ENCODE data around the gene CKS1B. TPM values are rescaled to one million over a fixed set of nuclear protein-coding genes. Genes with fewer than 3 reads are reported as not detected.

CKS1B gene
- total RNA-seq, 1 experiment from 2014 or later, result 303 TPM

DNA sequence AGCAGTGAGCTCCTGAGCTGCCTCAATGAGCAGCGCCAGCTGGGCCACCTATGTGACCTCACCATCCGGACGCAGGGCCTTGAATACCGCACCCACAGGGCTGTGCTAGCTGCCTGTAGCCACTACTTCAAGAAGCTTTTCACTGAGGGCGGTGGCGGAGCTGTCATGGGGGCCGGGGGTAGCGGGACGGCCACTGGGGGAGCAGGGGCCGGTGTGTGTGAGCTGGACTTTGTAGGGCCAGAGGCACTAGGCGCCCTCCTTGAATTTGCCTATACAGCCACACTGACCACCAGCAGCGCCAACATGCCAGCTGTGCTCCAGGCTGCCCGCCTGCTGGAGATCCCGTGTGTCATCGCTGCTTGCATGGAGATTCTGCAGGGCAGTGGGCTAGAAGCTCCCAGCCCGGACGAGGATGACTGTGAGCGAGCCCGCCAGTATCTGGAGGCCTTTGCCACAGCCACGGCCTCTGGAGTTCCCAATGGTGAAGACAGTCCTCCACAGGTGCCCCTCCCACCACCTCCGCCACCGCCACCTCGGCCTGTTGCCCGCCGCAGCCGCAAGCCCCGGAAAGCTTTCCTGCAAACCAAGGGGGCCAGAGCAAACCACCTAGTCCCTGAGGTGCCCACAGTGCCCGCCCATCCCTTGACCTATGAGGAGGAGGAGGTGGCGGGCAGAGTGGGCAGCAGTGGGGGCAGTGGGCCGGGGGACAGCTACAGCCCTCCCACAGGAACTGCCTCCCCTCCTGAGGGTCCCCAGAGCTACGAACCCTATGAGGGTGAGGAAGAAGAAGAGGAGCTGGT is 40.4 kb downstream of the CKS1B start:
- no peaks in the 10 kb centered on the region for H3K36me3 ChIP-seq
- H3K9me3 ChIP-seq (replicated peaks), result no peaks in the 10 kb centered on the region
- peaks cover 6% of the 10 kb centered on the region for H3K4me1 ChIP-seq
- no peak for DNase-seq
- no peaks in the 10 kb centered on the region for H3K27me3 ChIP-seq
- no peak overlapping the region for H3K27ac ChIP-seq
- no peak overlapping the region for H3K4me3 ChIP-seq

DNA sequence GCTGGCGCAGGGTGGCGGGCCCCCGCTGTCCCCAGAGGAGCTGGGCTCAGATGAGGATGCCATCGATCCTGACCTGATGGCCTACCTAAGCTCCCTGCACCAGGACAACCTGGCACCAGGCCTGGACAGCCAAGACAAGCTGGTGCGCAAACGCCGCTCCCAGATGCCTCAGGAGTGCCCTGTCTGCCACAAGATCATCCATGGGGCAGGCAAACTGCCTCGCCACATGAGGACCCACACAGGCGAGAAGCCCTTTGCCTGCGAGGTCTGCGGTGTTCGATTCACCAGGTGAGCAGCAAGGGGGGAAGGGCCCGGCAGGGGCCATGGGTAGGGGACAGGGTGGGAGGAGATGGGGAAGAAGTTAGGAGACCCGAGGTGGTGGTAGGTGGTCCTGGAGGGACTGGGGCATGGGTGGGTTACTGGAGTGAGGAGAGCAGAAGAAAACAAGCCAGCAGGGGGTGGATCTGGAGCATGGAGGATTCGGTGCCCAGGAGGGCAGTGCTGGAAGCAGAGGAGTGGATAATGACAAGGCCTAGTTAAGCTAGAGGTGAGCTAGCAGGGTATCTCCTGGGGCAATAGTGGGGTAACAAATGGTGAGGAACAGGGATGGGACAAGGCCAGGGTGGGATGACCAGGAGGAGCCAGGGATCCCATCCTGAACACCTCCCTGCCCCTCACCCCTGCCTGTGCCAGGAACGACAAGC is 41.2 kb downstream of the CKS1B start:
- H3K27me3 ChIP-seq, result no peaks in the 10 kb centered on the region
- H3K4me3 ChIP-seq, result no peak overlapping the region
- DNase-seq, result no peak
- H3K9me3 ChIP-seq (replicated peaks), result no peaks in the 10 kb centered on the region
- H3K4me1 ChIP-seq, result peaks cover 6% of the 10 kb centered on the region
- no peak overlapping the region for H3K27ac ChIP-seq
- no peaks in the 10 kb centered on the region for H3K36me3 ChIP-seq

DNA sequence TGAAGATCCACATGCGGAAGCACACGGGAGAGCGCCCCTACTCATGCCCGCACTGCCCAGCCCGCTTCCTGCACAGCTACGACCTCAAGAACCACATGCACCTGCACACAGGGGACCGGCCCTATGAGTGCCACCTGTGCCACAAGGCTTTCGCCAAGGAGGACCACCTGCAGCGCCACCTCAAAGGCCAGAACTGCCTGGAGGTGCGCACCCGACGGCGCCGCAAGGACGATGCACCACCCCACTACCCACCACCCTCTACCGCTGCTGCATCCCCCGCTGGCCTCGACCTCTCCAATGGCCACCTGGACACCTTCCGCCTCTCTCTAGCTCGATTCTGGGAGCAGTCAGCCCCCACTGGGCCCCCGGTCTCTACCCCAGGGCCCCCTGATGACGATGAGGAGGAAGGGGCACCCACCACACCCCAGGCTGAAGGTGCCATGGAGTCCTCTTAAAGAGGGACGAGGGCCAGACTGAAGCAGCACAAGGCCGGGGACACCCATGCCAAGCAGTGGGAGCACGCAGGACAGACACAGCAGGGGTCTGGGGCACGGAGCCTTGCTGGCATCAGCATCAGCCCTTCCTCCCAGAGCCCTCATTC is 41.9 kb downstream of the CKS1B start:
- peaks cover 6% of the 10 kb centered on the region for H3K4me1 ChIP-seq
- DNase-seq, result no peak
- H3K27ac ChIP-seq, result peak overlapping the region; percentile 68; the same call in 1 of the 2 replicates
- H3K36me3 ChIP-seq, result no peaks in the 10 kb centered on the region
- no peak overlapping the region for H3K4me3 ChIP-seq
- no peaks in the 10 kb centered on the region for H3K9me3 ChIP-seq (replicated peaks)
- no peaks in the 10 kb centered on the region for H3K27me3 ChIP-seq

DNA sequence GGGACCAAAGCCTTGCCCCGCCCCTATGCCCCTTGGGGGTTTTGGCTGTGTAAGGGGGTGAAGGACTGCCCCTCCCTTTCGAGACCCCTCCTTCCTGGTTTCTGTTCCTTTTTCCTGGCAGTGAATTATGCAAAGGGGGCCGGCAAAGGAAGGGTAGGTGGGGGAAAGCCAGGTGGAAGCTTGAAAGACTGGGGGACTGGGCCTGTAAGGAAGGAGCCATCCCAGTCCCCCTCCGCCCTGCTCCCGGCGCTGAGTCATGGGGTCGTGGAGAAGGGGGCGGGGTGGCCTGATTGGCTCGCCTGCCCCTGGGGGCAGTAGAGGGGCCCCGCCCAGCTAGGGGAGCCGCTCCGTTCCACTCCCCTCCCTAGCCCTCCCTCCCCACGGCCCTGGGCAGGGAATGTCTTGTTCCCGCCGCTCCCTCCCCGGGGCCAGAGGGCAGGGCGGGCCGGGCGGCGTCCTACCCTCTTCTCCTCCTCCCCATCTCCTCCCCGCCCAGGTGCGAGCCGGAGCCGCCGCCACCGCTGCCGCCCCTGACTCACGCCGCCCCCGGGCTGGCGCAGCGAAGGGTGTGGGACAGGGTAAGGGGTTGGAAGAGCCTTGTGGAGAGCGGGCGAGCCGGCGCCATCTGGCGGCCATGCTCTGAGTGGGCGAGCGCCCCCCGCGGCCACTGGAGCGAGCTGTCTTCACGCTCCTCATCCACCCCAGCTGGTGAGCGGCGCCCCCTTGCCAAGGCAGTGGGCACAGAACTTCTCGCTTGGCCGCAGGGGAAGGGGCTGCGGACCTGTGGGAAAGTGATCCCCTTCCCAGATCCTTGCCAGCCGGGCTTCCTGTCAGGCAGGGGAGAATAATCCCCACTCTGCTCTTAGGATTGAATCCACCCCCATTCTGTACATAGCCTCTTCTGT is 42.8 kb downstream of the CKS1B start:
- Histone ChIP-seq H3K27ac (peak overlapping the region; percentile 68), H3K4me1 (peaks cover 6% of the 10 kb centered on the region), H3K27me3 (no peaks in the 10 kb centered on the region), H3K9me3 (replicated peaks) (no peaks in the 10 kb centered on the region), H3K4me3 (peak overlapping the region; percentile 59), H3K36me3 (no peaks in the 10 kb centered on the region)
- DNase-seq, result peak; percentile 93 to 94

DNA sequence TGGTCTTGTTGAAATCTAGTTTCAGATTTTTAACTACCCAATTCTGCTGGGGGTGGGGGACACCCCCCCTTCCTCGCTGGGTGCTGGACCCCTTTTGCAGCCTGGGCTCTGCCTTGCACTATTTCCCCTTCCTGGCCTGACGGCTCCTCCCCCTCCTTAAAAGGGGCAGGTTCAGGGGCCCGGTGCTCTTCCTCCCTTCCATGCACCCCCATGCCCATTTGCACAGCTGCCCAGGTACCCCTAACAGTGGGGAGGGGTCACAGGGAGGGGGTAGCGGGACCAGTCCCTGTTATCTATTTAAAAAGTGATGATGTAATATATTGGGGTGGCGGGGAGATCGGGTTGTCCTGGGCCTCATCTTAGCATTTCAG is 43.5 kb downstream of the CKS1B start:
- H3K9me3 ChIP-seq (replicated peaks), result no peaks in the 10 kb centered on the region
- no peak for DNase-seq
- no peak overlapping the region for H3K27ac ChIP-seq
- H3K4me3 ChIP-seq, result peak overlapping the region; percentile 59
- H3K4me1 ChIP-seq, result peaks cover 6% of the 10 kb centered on the region
- H3K36me3 ChIP-seq, result no peaks in the 10 kb centered on the region
- no peaks in the 10 kb centered on the region for H3K27me3 ChIP-seq

DNA sequence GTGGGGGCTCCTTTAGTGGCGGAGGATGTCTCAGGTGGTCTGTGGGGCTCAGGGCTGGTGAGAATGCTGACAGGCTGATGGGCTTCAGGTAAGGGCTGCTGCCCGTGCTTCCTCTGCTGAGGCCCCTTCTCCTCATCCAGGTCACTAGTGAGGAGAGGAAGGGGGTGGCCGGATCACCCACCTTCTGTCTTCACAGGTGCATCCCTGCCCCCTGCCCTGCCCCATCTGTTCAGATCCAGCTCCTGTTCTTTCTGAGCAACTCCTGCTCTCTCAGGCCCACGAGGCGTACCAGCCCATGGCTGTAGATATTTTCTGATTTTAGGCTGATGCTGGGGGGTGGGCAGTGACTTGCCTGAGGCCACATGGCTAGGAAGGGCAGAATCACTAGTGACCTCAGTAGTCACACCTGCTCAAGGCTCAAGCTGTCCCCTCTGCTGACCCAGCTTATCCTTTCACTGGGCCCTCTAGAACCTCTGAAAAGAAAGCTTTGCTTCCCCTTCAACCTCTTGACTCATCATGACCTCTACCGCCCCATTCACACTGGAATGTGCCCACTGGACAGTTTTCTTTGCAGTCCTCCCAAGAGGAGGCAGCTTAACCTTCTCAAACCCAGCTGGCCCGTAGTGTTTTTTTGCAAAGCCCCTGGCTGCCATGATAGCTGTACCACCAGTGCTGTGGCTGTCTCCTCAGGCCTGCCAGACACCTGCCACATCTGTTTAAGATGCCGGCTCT is 44.3 kb downstream of the CKS1B start:
- no peaks in the 10 kb centered on the region for H3K36me3 ChIP-seq
- H3K27me3 ChIP-seq, result no peaks in the 10 kb centered on the region
- no peak overlapping the region for H3K27ac ChIP-seq
- peaks cover 6% of the 10 kb centered on the region for H3K4me1 ChIP-seq
- no peaks in the 10 kb centered on the region for H3K9me3 ChIP-seq (replicated peaks)
- H3K4me3 ChIP-seq, result no peak overlapping the region
- no peak for DNase-seq

DNA sequence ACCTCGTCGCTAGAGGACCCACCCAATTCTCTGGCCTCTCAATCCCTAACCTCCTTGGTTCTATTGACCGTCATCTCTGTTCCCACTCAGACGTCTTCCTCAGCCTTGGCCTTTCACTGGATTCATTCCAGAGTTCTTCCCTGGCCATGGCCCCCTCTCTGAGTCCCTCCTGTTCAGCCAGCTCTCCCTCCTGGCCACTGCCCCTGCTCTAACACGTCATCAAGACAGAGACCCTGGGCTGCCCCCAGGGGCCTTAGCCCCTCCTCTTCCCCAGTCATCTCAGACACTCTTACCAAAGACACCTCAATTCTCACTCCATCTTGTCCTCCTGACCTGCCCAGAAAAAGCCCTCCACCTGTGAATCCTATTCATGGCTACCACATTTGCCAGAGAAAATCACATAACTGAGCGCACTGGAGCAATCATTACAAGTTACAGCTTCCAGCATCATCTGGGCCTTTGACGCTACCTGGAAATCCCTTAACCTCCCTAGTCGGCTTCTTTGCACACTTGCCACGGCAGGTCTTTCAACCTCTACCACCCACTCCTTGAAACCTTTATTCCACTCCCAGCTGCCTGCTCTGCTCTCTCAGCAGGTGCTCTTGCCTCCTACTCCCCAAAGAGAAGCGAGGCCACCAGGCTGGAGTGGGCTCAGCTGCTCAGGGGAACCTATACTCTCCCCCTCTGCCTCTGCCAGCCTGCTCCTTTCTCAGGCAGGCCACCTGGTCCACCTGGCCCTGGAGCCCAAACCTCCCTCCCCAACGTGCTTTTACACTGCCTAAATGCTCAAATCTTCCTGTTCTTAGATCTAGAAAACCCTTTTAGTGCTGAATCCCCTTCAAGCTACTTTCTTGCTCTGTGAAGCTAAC is 45.1 kb downstream of the CKS1B start:
- Histone ChIP-seq H3K36me3 (no peaks in the 10 kb centered on the region), H3K27me3 (no peaks in the 10 kb centered on the region), H3K9me3 (replicated peaks) (no peaks in the 10 kb centered on the region), H3K4me1 (peaks cover 6% of the 10 kb centered on the region), H3K27ac (no peak overlapping the region), H3K4me3 (no peak overlapping the region)
- DNase-seq, result no peak

DNA sequence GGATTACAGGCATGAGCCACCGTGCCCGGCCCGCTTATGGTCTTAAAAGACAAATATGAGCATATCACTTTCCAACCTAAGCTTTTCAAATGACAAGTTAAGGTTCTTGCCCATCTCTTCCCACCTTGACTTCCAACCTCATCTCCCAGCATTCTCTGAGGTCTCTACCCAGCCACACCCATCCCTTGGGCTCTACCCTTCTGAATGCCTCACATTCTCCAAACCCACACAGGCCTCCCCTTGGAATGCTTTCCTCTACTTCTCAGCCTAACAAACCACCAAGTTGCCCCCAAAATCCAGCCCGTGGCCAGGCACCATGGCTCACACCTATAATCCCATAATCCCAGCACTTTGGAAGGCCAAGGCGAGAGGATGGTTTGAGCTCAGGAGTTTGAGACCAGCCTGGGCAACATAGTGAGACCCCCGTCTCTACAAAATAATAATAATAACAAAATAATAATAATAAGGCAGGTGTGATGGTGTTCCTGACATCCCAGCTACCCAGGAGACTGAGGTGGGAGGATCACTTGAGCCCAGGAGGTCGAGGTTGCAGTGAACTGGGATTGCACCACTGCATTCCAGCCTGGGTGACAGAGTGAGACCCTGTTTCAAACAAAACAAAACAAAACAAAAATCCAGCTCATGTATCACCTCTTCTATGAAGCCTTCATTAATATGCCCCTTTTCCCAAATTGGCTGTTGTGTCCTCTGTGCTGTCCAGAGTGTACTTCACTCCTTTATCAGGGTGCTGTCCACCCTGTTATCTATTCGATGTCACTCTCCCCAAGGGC is 47.9 kb downstream of the CKS1B start:
- Histone ChIP-seq H3K4me1 (no peaks in the 10 kb centered on the region; the same call in 1 of the 2 replicates), H3K9me3 (replicated peaks) (no peaks in the 10 kb centered on the region), H3K27me3 (no peaks in the 10 kb centered on the region), H3K36me3 (no peaks in the 10 kb centered on the region), H3K27ac (no peak overlapping the region), H3K4me3 (no peak overlapping the region)
- no peak for DNase-seq

DNA sequence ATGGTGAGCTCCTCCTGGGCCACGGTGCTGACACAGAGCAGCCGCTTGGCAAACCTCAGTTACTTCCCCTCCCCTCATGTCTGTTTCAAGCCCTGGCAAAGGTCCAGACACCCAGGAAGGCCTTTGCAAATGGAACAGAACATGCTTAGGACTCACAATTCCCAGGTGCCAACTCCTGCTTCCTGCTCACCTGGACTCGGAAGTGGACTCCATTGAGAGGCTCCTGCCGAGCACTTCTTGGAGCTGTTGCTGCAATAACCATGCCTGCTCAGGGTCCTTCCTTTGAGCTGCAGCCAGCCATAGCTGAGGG is 48.4 kb downstream of the CKS1B start:
- DNase-seq, result no peak
- Histone ChIP-seq H3K27ac (no peak overlapping the region), H3K4me1 (no peaks in the 10 kb centered on the region; the same call in 1 of the 2 replicates), H3K27me3 (no peaks in the 10 kb centered on the region), H3K4me3 (no peak overlapping the region), H3K36me3 (no peaks in the 10 kb centered on the region), H3K9me3 (replicated peaks) (no peaks in the 10 kb centered on the region)

DNA sequence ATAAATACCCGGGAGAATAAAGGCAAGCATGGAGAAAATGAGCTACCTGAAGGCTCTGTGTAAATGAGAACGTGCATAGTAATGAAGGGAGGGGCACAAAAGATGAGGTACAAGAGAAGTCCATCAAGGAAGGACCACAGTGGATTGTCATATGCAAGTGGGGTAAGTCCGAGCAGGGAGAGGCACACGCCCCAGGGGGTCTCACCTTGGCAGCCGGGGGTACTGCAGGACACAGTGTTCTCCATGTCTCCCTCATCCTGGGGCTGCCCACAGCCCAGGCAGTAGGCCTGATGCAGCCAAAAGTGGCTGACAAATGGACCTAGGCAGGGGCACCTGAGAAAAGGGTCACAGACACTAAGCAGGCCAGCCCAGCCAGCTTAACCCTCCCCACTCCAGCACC is 49.1 kb downstream of the CKS1B start:
- DNase-seq, result no peak
- Histone ChIP-seq H3K27ac (no peak overlapping the region), H3K27me3 (no peaks in the 10 kb centered on the region), H3K9me3 (replicated peaks) (no peaks in the 10 kb centered on the region), H3K4me3 (no peak overlapping the region), H3K36me3 (no peaks in the 10 kb centered on the region), H3K4me1 (no peaks in the 10 kb centered on the region; the same call in 1 of the 2 replicates)

DNA sequence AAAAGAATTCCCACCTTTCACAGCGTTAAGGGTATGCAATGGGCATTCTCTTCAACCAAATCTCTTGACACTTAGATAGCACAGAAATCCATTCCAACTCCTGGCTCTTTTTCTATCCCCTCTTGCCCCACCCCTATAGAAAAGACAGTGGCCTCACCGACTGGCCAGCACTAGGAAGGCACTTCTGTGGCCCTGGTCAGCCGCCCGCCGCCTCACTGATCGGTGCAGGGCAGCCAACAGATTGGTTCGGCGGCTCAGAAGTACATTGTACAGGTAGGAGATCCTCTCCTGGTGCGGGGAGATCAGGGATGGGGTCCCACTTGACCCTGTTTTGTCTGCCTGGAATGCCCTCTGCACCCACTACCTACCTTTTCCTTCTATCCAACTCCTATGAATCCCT is 49.8 kb downstream of the CKS1B start:
- no peak for DNase-seq
- Histone ChIP-seq H3K27ac (no peak overlapping the region), H3K27me3 (0 out of 2 replicates have a peak, but pooled peaks cover 5% of the 10 kb centered on the region), H3K36me3 (no peaks in the 10 kb centered on the region), H3K4me1 (no peaks in the 10 kb centered on the region), H3K4me3 (no peak overlapping the region), H3K9me3 (replicated peaks) (no peaks in the 10 kb centered on the region)

DNA sequence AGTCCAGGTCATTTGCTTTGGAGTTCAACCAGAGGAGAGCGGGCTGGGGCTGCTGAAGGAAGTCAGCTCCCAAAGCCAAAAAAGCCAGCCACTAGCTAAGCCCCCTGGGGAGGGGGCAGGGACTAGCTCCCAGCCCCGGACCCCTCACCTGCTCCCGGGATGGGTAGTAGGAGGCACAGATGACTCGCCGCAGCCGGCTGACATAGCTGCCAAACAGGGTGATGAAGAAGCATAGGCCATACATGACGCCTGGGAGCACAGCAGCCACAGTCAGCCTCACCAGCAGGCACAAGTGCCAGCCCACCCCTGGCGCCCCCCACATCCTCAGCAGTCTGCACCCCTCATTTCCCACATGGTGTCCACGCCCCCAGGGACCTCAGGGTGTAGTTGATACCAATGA is 51.7 kb downstream of the CKS1B start:
- DNase-seq, result no peak
- no peaks in the 10 kb centered on the region for H3K4me1 ChIP-seq
- no peaks in the 10 kb centered on the region for H3K36me3 ChIP-seq
- no peak overlapping the region for H3K4me3 ChIP-seq
- 0 out of 2 replicates have a peak, but pooled peaks cover 5% of the 10 kb centered on the region for H3K27me3 ChIP-seq
- no peak overlapping the region for H3K27ac ChIP-seq
- H3K9me3 ChIP-seq (replicated peaks), result no peaks in the 10 kb centered on the region

DNA sequence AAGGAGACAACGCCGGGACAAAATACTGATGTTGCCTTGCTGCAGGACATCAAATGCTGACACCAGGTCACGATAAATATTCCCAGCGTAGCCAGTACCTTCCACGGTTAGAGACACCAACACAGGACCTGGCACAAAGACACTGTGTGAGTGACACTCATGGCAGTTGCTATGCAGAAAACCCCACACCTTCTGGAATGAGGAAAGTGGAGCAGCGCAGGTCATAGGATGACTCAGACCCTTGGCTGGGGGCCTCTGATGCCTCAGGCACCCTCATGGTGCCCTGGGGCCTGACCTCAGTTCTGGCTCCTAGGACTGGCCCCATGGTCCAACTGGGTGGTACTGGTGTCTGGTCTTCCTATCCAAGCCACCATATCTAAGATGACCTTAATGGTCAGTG is 52.1 kb downstream of the CKS1B start:
- Histone ChIP-seq H3K4me1 (no peaks in the 10 kb centered on the region), H3K9me3 (replicated peaks) (no peaks in the 10 kb centered on the region), H3K27ac (no peak overlapping the region), H3K36me3 (no peaks in the 10 kb centered on the region), H3K4me3 (no peak overlapping the region), H3K27me3 (0 out of 2 replicates have a peak, but pooled peaks cover 5% of the 10 kb centered on the region)
- DNase-seq, result no peak

Data from SJCRH30 (cell line).